Common myeloid progenitor, CD34-positive (primary cell): Measurements from ENCODE around the gene C11orf91.

ENCODE experiments used
- CTCF ChIA-PET: fragments of 350-600 bp; sonication (Branson Sonifier 250); formaldehyde crosslinking; loops from one replicate; lab custom pipeline; 2021; ENCODE audit warnings: antibody characterized with exemption; lab: Charles Lee
- POLR2A ChIA-PET: fragments of 350-600 bp; sonication (Branson Sonifier 250); formaldehyde crosslinking; loops from one replicate; lab custom pipeline; 2021; ENCODE audit warnings: antibody characterized with exemption; lab: Charles Lee
- DNase-seq, 3 donors: peaks; one replicate each; pipeline versions ENCODE4 v3.0.0 to v3.0.0-alpha.2; 2013
- H3K27ac ChIP-seq, 2 experiments: 1 replicate in 1 of 2; 2 replicates in 1 of 2; pipeline ENCODE4 v1.7.0; 2013; ENCODE audit warnings: inconsistent platforms in 2 of 2, low read length in 2 of 2, mild to moderate bottlenecking in 2 of 2, low read depth in 1 of 2, moderate library complexity in 1 of 2; ENCODE audit not compliant: severe bottlenecking in 2 of 2, insufficient read depth in 1 of 2, poor library complexity in 1 of 2
- H3K27me3 ChIP-seq, 5 experiments: replicated peaks in 2 of 5; 1 replicate in 3 of 5; 2 replicates in 2 of 5; pipeline versions ENCODE4 v1.6.1 to v1.7.0; 2013; ENCODE audit warnings: low read length in 4 of 5, mild to moderate bottlenecking in 2 of 5, moderate library complexity in 2 of 5, inconsistent platforms in 1 of 5; ENCODE audit not compliant: insufficient read depth in 5 of 5, control insufficient read depth in 4 of 5
- H3K36me3 ChIP-seq, 4 experiments: 1 replicate in 2 of 4; 2 replicates in 2 of 4; pipeline versions ENCODE4 v1.6.1 to v1.7.0; 2013; ENCODE audit warnings: low read length in 3 of 4, control low read depth in 1 of 4, mild to moderate bottlenecking in 1 of 4; ENCODE audit not compliant: control insufficient read depth in 4 of 4, insufficient read depth in 4 of 4
- H3K4me1 ChIP-seq, 4 experiments: 1 replicate in 3 of 4; 2 replicates in 1 of 4; pipeline versions ENCODE4 v1.6.1 to v1.7.1; 2013; ENCODE audit warnings: low read length in 3 of 4, mild to moderate bottlenecking in 3 of 4, control low read depth in 1 of 4, inconsistent platforms in 1 of 4, moderate library complexity in 1 of 4; ENCODE audit not compliant: control insufficient read depth in 4 of 4, insufficient read depth in 4 of 4; ENCODE audit errors: control extremely low read depth in 1 of 4
- H3K4me3 ChIP-seq, 7 experiments: 1 replicate in 4 of 7; 2 replicates in 3 of 7; pipeline versions ENCODE4 v1.5.1 to v1.7.0; 2013; ENCODE audit warnings: mild to moderate bottlenecking in 7 of 7, low read length in 6 of 7, moderate library complexity in 6 of 7, inconsistent platforms in 2 of 7, low read depth in 2 of 7, control low read depth in 1 of 7; ENCODE audit not compliant: insufficient read depth in 4 of 7, control insufficient read depth in 1 of 7; ENCODE audit errors: extremely low read depth in 1 of 7
- H3K9me3 ChIP-seq, 5 experiments: 1 replicate in 4 of 5; 2 replicates in 1 of 5; pipeline versions ENCODE4 v1.6.1 to v1.7.1; 2013; ENCODE audit warnings: low read length in 4 of 5, mild to moderate bottlenecking in 2 of 5, inconsistent platforms in 1 of 5, low read depth in 1 of 5, moderate library complexity in 1 of 5; ENCODE audit not compliant: control insufficient read depth in 4 of 5, insufficient read depth in 2 of 5; ENCODE audit errors: control extremely low read depth in 1 of 5
- WGBS: methylation state at CpG from one replicate; pipeline ENCODE4 v1.1.5; 2013; ENCODE audit not compliant: insufficient coverage; 5-methylcytosine and 5-hydroxymethylcytosine counted together

Gene C11orf91

GRCh38 chr11:33695051-33695566 lies 5.5 kb downstream of the C11orf91 start:
- no peaks in the 10 kb centered on the region for H3K9me3 ChIP-seq
- no peak overlapping the region for H3K27ac ChIP-seq
- H3K4me1 ChIP-seq: peaks cover 0 to 15% (median 8%) of the 10 kb centered on the region in 4 experiments
- no peak for DNase-seq
- H3K4me3 ChIP-seq: no peak overlapping the region
- 93% methylated on average over 3 of the region's 4 CpGs for WGBS
- H3K27me3 ChIP-seq: peaks cover 2 to 5% (median 3%) of the 10 kb centered on the region in 5 experiments
- no peaks in the 10 kb centered on the region for H3K36me3 ChIP-seq
- ChIA-PET POLR2A (no interaction called here), CTCF (no interaction called here)

- no peak overlapping the region for H3K27ac ChIP-seq
- POLR2A ChIA-PET: no interaction called here
- H3K9me3 ChIP-seq: no peaks in the 10 kb centered on the region
- peaks cover 0 to 12% (median 5%) of the 10 kb centered on the region in 4 experiments for H3K4me1 ChIP-seq
- no peak overlapping the region for H3K4me3 ChIP-seq
- CTCF ChIA-PET: interaction anchor here (1.0 to 1.3 kb wide), 3 partner anchors 9 to 334 kb away, joined by 3 to 4 read pairs (median 3); no protein-coding TSS in a partner anchor
- no peaks in the 10 kb centered on the region for H3K36me3 ChIP-seq
- peak in 2 of 3 donors; percentile 51 to 68 for DNase-seq
- H3K27me3 ChIP-seq: peaks cover 2 to 5% (median 3%) of the 10 kb centered on the region in 5 experiments
- 79% methylated on average over 4 of the region's 4 CpGs for WGBS
These were observed 6.1 kb downstream of the C11orf91 start for GRCh38 chr11:33694346-33695050.

- no peak overlapping the region for H3K4me3 ChIP-seq
- H3K4me1 ChIP-seq: peaks cover 0 to 12% (median 5%) of the 10 kb centered on the region in 4 experiments
- POLR2A ChIA-PET: no interaction called here
- no peak for DNase-seq
- CTCF ChIA-PET: no interaction called here
- H3K27me3 ChIP-seq: peaks cover 0 to 5% (median 2%) of the 10 kb centered on the region in 5 experiments
- 94% methylated on average over 2 of the region's 5 CpGs for WGBS
- H3K27ac ChIP-seq: no peak overlapping the region
- no peaks in the 10 kb centered on the region for H3K9me3 ChIP-seq
- no peaks in the 10 kb centered on the region for H3K36me3 ChIP-seq
These were observed 8.1 kb downstream of the C11orf91 start for GRCh38 chr11:33692541-33692940.

GRCh38 chr11:33692013-33692504 lies 8.6 kb downstream of the C11orf91 start:
- Histone ChIP-seq H3K4me1 (peaks cover 0 to 12% (median 5%) of the 10 kb centered on the region in 4 experiments), H3K9me3 (peaks cover 0 to 3% (median 0%) of the 10 kb centered on the region in 5 experiments), H3K27ac (no peak overlapping the region), H3K36me3 (no peaks in the 10 kb centered on the region), H3K4me3 (no peak overlapping the region), H3K27me3 (peaks cover 0 to 3% (median 2%) of the 10 kb centered on the region in 5 experiments)
- ChIA-PET POLR2A (no interaction called here), CTCF (no interaction called here)
- 88% methylated on average over 7 of the region's 9 CpGs for WGBS
- DNase-seq: no peak

GRCh38 chr11:33691066-33691864 lies 9.4 kb downstream of the C11orf91 start:
- peaks cover 0 to 10% (median 4%) of the 10 kb centered on the region in 4 experiments for H3K4me1 ChIP-seq

GRCh38 chr11:33690290-33691065 lies 10.1 kb downstream of the C11orf91 start:
- WGBS: 29% methylated on average over 6 of the region's 8 CpGs
- Histone ChIP-seq H3K27me3 (peaks cover 0 to 2% (median 0%) of the 10 kb centered on the region in 5 experiments), H3K4me3 (no peak overlapping the region), H3K27ac (no peak overlapping the region), H3K9me3 (peaks cover 0 to 3% (median 0%) of the 10 kb centered on the region in 5 experiments), H3K36me3 (no peaks in the 10 kb centered on the region), H3K4me1 (peaks cover 0 to 9% (median 2%) of the 10 kb centered on the region in 4 experiments)
- peak; percentile 35 to 57 (median 36) for DNase-seq
- CTCF ChIA-PET: interaction anchor here (1.0 to 1.4 kb wide), 2 partner anchors 14 to 144 kb away, joined by 4 to 5 read pairs; no protein-coding TSS in a partner anchor
- POLR2A ChIA-PET: no interaction called here

More at GRCh38 chr11:33691066-33691864, 9.4 kb downstream of the C11orf91 start:
- H3K4me3 ChIP-seq: no peak overlapping the region
- ChIA-PET POLR2A (no interaction called here), CTCF (no interaction called here)
- H3K9me3 ChIP-seq: peaks cover 0 to 3% (median 0%) of the 10 kb centered on the region in 5 experiments
- no peaks in the 10 kb centered on the region for H3K36me3 ChIP-seq
- no peak overlapping the region for H3K27ac ChIP-seq
- DNase-seq: no peak
- peaks cover 0 to 2% (median 0%) of the 10 kb centered on the region in 5 experiments for H3K27me3 ChIP-seq
- 93% methylated on average over 4 of the region's 6 CpGs for WGBS
